DOHH2 (cell line): ENCODE data around the gene CDPF1.
A peak's percentile ranks its signal among the peaks of the same experiment; 100 is the strongest.

Experiments
- H3F3A ChIP-seq: fragments of 200-600 bp; sonication (generic), shearing (Covaris generic); 2 replicates; pipeline ENCODE4 v1.6.0; 2016; ENCODE audit warnings: antibody characterized with exemption, mild to moderate bottlenecking; ENCODE audit not compliant: control insufficient read depth, insufficient read depth
- H3K27ac ChIP-seq: fragments of 200-600 bp; sonication (generic); 2 replicates; pipeline ENCODE4 v1.5.1; 2014; ENCODE audit warnings: low read depth, mild to moderate bottlenecking, low read length, moderate library complexity
- H3K27me3 ChIP-seq: fragments of 200-600 bp; sonication (generic); 2 replicates; pipeline ENCODE4 v1.6.1; 2014; ENCODE audit warnings: mild to moderate bottlenecking, low read length, mixed read lengths; ENCODE audit not compliant: control insufficient read depth
- H3K36me3 ChIP-seq: fragments of 200-600 bp; sonication (generic); 2 replicates; pipeline ENCODE4 v1.6.1; 2014; ENCODE audit warnings: mild to moderate bottlenecking, low read length, moderate library complexity, mixed read lengths; ENCODE audit not compliant: control insufficient read depth
- H3K4me1 ChIP-seq: fragments of 200-600 bp; sonication (generic); 2 replicates; pipeline ENCODE4 v1.6.1; 2014; ENCODE audit warnings: mild to moderate bottlenecking, low read length, mixed read lengths; ENCODE audit not compliant: control insufficient read depth
- H3K4me2 ChIP-seq: fragments of 200-600 bp; sonication (generic); 2 replicates; pipeline ENCODE4 v1.6.0; 2014; ENCODE audit warnings: mild to moderate bottlenecking, low read length, moderate library complexity
- H3K4me3 ChIP-seq: fragments of 200-600 bp; sonication (generic); 2 replicates; pipeline ENCODE4 v1.5.1; 2014; ENCODE audit warnings: mild to moderate bottlenecking, low read length, mixed read lengths
- H3K79me2 ChIP-seq: fragments of 200-600 bp; sonication (generic); 2 replicates; pipeline ENCODE4 v1.6.1; 2014; ENCODE audit warnings: mild to moderate bottlenecking, low read length, mixed read lengths; ENCODE audit not compliant: control insufficient read depth
- H3K9me2 ChIP-seq: fragments of 200-600 bp; sonication (generic); replicated peaks from 2 replicates; pipeline ENCODE4 v1.6.1; 2014; ENCODE audit warnings: mild to moderate bottlenecking, low read length, mixed read lengths; ENCODE audit not compliant: control insufficient read depth
- H3K9me3 ChIP-seq: fragments of 200-600 bp; sonication (generic); 2 replicates; pipeline ENCODE4 v1.6.1; 2014; ENCODE audit warnings: antibody characterized with exemption, low read length, mixed read lengths; ENCODE audit not compliant: control insufficient read depth, insufficient read depth
- H4K20me1 ChIP-seq: fragments of 200-600 bp; sonication (generic); 2 replicates; pipeline ENCODE4 v1.6.0; 2014; ENCODE audit warnings: low read depth, mild to moderate bottlenecking, antibody characterized with exemption, low read length, moderate library complexity; ENCODE audit not compliant: control insufficient read depth, insufficient read depth
- EZH2phosphoT487 ChIP-seq: fragments of 200-600 bp; sonication (generic); IDR thresholded peaks from 2 replicates; pipeline ENCODE4 v1.6.1; 2017; ENCODE audit warnings: borderline replicate concordance, mild to moderate bottlenecking, antibody characterized with exemption, low read length, moderate library complexity, mixed read lengths
- TF ChIP-seq, protein P1 (sequence below): fragments of 200-600 bp; sonication (generic); IDR thresholded peaks from one replicate; pipeline ENCODE4 v1.5.1; 2014; ENCODE audit warnings: antibody characterized with exemption, mild to moderate bottlenecking, low read depth, low read length; ENCODE audit not compliant: poor library complexity, severe bottlenecking

Gene CDPF1

DNA sequence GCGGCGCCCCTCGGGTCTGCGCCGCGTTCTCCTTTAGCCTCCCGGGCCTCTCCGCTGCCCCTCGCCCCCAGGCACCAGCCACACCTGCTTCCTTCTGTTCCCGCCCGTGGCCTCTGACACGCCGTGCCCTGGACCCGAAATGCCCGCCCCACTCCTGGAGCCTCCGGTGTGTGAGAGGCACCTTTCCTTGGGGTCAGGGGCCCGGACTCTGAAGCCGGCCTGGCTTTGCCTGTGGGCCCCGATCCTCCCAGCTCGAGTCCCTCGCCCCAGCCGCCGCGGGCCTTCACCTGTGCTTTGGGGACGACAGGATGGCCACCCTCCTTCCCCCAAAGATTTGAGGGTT lies 661 bp upstream of the CDPF1 start:
- TF ChIP-seq, protein P1, sequence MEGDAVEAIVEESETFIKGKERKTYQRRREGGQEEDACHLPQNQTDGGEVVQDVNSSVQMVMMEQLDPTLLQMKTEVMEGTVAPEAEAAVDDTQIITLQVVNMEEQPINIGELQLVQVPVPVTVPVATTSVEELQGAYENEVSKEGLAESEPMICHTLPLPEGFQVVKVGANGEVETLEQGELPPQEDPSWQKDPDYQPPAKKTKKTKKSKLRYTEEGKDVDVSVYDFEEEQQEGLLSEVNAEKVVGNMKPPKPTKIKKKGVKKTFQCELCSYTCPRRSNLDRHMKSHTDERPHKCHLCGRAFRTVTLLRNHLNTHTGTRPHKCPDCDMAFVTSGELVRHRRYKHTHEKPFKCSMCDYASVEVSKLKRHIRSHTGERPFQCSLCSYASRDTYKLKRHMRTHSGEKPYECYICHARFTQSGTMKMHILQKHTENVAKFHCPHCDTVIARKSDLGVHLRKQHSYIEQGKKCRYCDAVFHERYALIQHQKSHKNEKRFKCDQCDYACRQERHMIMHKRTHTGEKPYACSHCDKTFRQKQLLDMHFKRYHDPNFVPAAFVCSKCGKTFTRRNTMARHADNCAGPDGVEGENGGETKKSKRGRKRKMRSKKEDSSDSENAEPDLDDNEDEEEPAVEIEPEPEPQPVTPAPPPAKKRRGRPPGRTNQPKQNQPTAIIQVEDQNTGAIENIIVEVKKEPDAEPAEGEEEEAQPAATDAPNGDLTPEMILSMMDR = no peak
- no peak for TF ChIP-seq EZH2phosphoT487
- Histone ChIP-seq H3K27me3 (no peaks in the 10 kb centered on the region), H3K4me3 (peak overlapping the region; percentile 81), H3K9me3 (no peaks in the 10 kb centered on the region), H3K4me2 (peak overlapping the region; percentile 94), H3F3A (no peaks in the 10 kb centered on the region), H3K36me3 (no peaks in the 10 kb centered on the region), H3K9me2 (no peaks in the 10 kb centered on the region), H4K20me1 (no peaks in the 10 kb centered on the region), H3K4me1 (peaks cover 34% of the 10 kb centered on the region), H3K79me2 (peaks cover 19% of the 10 kb centered on the region), H3K27ac (0 out of 2 replicates have a peak overlapping the region, but pooled peaks have one; percentile 75)

GRCh38 chr22:46247443-46247975 lies 2.6 kb downstream of the CDPF1 start:
- Histone ChIP-seq H3K4me2 (no peak overlapping the region), H3K27me3 (no peaks in the 10 kb centered on the region), H3K27ac (no peak overlapping the region), H3K4me3 (no peak overlapping the region), H4K20me1 (no peaks in the 10 kb centered on the region), H3K36me3 (peaks cover 5% of the 10 kb centered on the region; the same call in 1 of the 2 replicates), H3K4me1 (peaks cover 26% of the 10 kb centered on the region), H3K9me2 (no peaks in the 10 kb centered on the region), H3F3A (no peaks in the 10 kb centered on the region), H3K79me2 (peaks cover 19% of the 10 kb centered on the region), H3K9me3 (no peaks in the 10 kb centered on the region)
- TF ChIP-seq, protein P1 = no peak
- no peak for TF ChIP-seq EZH2phosphoT487

DNA sequence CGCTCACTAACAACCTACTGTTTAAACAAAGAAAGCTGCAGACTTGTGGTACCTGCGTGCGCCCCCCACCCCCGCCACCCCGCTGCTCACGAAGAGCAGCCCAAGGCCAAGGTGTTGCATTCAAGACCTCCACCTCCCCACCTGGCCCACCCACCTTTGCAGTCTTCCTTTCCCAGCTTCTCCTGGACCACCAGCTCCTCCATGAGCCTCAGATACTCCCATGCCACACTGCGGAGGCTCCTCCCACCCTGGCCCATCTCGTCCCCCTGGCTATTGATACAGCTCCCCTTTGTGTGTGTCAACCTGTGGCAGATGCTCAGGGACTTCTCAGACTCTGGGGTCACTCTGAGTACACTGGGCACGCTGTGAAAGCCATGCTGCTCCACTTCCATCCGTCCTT lies 3.9 kb downstream of the CDPF1 start:
- Histone ChIP-seq H3K9me3 (no peaks in the 10 kb centered on the region), H3K27me3 (no peaks in the 10 kb centered on the region), H3K4me3 (no peak overlapping the region), H3K4me2 (no peak overlapping the region), H3F3A (no peaks in the 10 kb centered on the region), H3K9me2 (no peaks in the 10 kb centered on the region), H3K79me2 (peaks cover 16% of the 10 kb centered on the region), H3K36me3 (peaks cover 5% of the 10 kb centered on the region; the same call in 1 of the 2 replicates), H3K4me1 (peaks cover 14% of the 10 kb centered on the region), H4K20me1 (no peaks in the 10 kb centered on the region), H3K27ac (no peak overlapping the region)
- TF ChIP-seq EZH2phosphoT487 = no peak
- TF ChIP-seq, protein P1 = no peak
